B cell (primary cell): ENCODE data around the gene A2ML1. TPM values are rescaled to one million over a fixed set of nuclear protein-coding genes. Genes with fewer than 3 reads are reported as not detected.

Experiments used
- ATAC-seq: fragments of 200-7000 bp; cut with Tn5 transposase; one replicate; pipeline ENCODE4 v1.10.0; 2021; ENCODE audit warnings: low read depth, mild to moderate bottlenecking, moderate number of reproducible peaks, moderate library complexity
- CTCF ChIA-PET: fragments of 350-600 bp; sonication (Branson Sonifier 250); formaldehyde crosslinking; loops from one replicate; lab custom pipeline; 2021; ENCODE audit warnings: antibody characterized with exemption, inconsistent platforms; lab: Charles Lee
- POLR2A ChIA-PET: fragments of 350-600 bp; sonication (Branson Sonifier 250); formaldehyde crosslinking; loops from one replicate; lab custom pipeline; 2021; ENCODE audit warnings: antibody characterized with exemption; lab: Charles Lee
- DNase-seq: peaks from one replicate; pipeline ENCODE4 v3.0.0; 2013
- H2AFZ ChIP-seq: 2 replicates; pipeline ENCODE4 v1.6.1; 2012; ENCODE audit warnings: mild to moderate bottlenecking, low read depth, low read length; ENCODE audit not compliant: insufficient read depth, poor library complexity, severe bottlenecking
- H3K27ac ChIP-seq, 2 donors: 1 replicate in 1 of 2; 2 replicates in 1 of 2; pipeline ENCODE4 v1.5.1; 2012 to 2013; ENCODE audit warnings: low read length in 2 of 2, mild to moderate bottlenecking in 2 of 2, moderate library complexity in 1 of 2
- H3K27me3 ChIP-seq, 4 experiments: fragments of 200-600 bp in 1 of 4; sonication (generic) in 1 of 4; replicated peaks in 1 of 4; 1 replicate in 2 of 4; 2 replicates in 2 of 4; pipeline versions ENCODE4 v1.6.1 to v1.7.0; 2013 to 2016; ENCODE audit warnings: low read length in 3 of 4, mild to moderate bottlenecking in 2 of 4, mixed read lengths in 1 of 4, moderate library complexity in 1 of 4; ENCODE audit not compliant: insufficient read depth in 4 of 4, control insufficient read depth in 3 of 4; ENCODE audit errors: control extremely low read depth in 1 of 4
- H3K36me3 ChIP-seq, 2 experiments: replicated peaks in 1 of 2; 1 replicate in 1 of 2; 2 replicates in 1 of 2; pipeline versions ENCODE4 v1.6.1 to v1.7.1; 2013; ENCODE audit warnings: low read length in 1 of 2; ENCODE audit not compliant: insufficient read depth in 2 of 2, control insufficient read depth in 1 of 2; ENCODE audit errors: control extremely low read depth in 1 of 2, extremely low read depth in 1 of 2
- H3K4me1 ChIP-seq, 2 donors: fragments of 200-600 bp in 1 of 2; sonication (generic) in 1 of 2; 1 replicate in 1 of 2; 2 replicates in 1 of 2; pipeline versions ENCODE4 v1.5.1 to v1.6.1; 2013 to 2017; ENCODE audit warnings: low read length in 2 of 2; ENCODE audit not compliant: control insufficient read depth in 2 of 2, insufficient read depth in 2 of 2
- H3K4me2 ChIP-seq: replicated peaks from 2 replicates; pipeline ENCODE3; 2012; ENCODE audit warnings: mild to moderate bottlenecking, low read depth, low read length; ENCODE audit not compliant: poor library complexity, severe bottlenecking
- H3K4me3 ChIP-seq, 5 experiments: fragments of 200-600 bp in 1 of 5; sonication (generic) in 1 of 5; 1 replicate in 3 of 5; 2 replicates in 2 of 5; pipeline versions ENCODE4 v1.5.1 to v1.7.0; 2011 to 2016; ENCODE audit warnings: low read length in 4 of 5, mild to moderate bottlenecking in 4 of 5, low read depth in 2 of 5, control low read depth in 1 of 5, moderate library complexity in 1 of 5; ENCODE audit not compliant: insufficient read depth in 1 of 5; ENCODE audit errors: control extremely low read depth in 1 of 5, extremely low read depth in 1 of 5
- H3K79me2 ChIP-seq: fragments of 200-600 bp; sonication (generic); one replicate; pipeline ENCODE4 v1.6.0; 2016; ENCODE audit warnings: low read length; ENCODE audit not compliant: control insufficient read depth, insufficient read depth
- H3K9ac ChIP-seq: fragments of 200-600 bp; sonication (generic); 2 replicates; pipeline ENCODE4 v1.6.1; 2017; ENCODE audit warnings: mild to moderate bottlenecking, low read length, moderate library complexity
- H3K9me3 ChIP-seq, 3 donors: one replicate each; pipeline versions ENCODE4 v1.6.1 to v1.7.1; 2013; ENCODE audit warnings: low read length in 2 of 3; ENCODE audit not compliant: control insufficient read depth in 2 of 3, insufficient read depth in 1 of 3; ENCODE audit errors: control extremely low read depth in 1 of 3
- H4K20me1 ChIP-seq: 2 replicates; pipeline ENCODE4 v1.6.0; 2012; ENCODE audit warnings: mild to moderate bottlenecking, low read length; ENCODE audit not compliant: insufficient read depth, control insufficient read depth, poor library complexity, severe bottlenecking
- H3K27ac Mint-ChIP-seq: one replicate; pipeline ENCODE4 v1.8.0; 2021; ENCODE audit warnings: mixed read lengths
- H3K27me3 Mint-ChIP-seq: one replicate; pipeline ENCODE4 v1.8.0; 2021; ENCODE audit warnings: mixed read lengths
- H3K4me1 Mint-ChIP-seq: one replicate; pipeline ENCODE4 v1.8.0; 2021; ENCODE audit warnings: mixed read lengths
- H3K4me3 Mint-ChIP-seq: one replicate; pipeline ENCODE4 v1.8.0; 2021; ENCODE audit warnings: mixed read lengths
- H3K9me3 Mint-ChIP-seq: one replicate; pipeline ENCODE4 v1.8.0; 2022; ENCODE audit warnings: mixed read lengths; ENCODE audit not compliant: insufficient read depth
- EZH2 ChIP-seq: IDR thresholded peaks from 2 replicates; pipeline ENCODE4 v1.6.1; 2012; ENCODE audit warnings: borderline replicate concordance, low read depth, mild to moderate bottlenecking, moderate library complexity, low read length; ENCODE audit not compliant: insufficient read depth, poor library complexity, severe bottlenecking
- WGBS: methylation state at CpG from one replicate; pipeline ENCODE4 v1.1.5; 2013; ENCODE audit warnings: missing lambda C conversion rate; ENCODE audit not compliant: insufficient coverage; 5-methylcytosine and 5-hydroxymethylcytosine counted together
- intact Hi-C: fragments of 100-400 bp; cut with micrococcal nuclease; formaldehyde crosslinking; loops from one replicate; pipeline ENCODE4 v1.10.0; 2022
- polyA plus RNA-seq: library from polyadenylated mRNA; depleted of rRNA; stranded (reverse); fragments of >200 nt; gene quantifications from 2 replicates; pipeline ENCODE4 v1.2.3, GENCODE V29; 2012
- total RNA-seq, 2 donors: library from RNA; stranded (reverse); fragments of 120-200 nt in 1 of 2; gene quantifications; 1 replicate in 1 of 2; 2 replicates in 1 of 2; pipeline versions ENCODE4 v1.2.3 to v1.2.4, GENCODE V29; 2013 to 2022
- TF ChIP-seq, protein P1 (sequence below): fragments of 200-600 bp; IDR thresholded peaks from one replicate; pipeline ENCODE4 v1.8.0; 2022; ENCODE audit warnings: antibody characterized with exemption, mild to moderate bottlenecking

The A2ML1 gene
- total and polyA plus RNA-seq, 2 donors (not counting 1 experiment from before 2014, with no cell fraction given), result not detected

DNA sequence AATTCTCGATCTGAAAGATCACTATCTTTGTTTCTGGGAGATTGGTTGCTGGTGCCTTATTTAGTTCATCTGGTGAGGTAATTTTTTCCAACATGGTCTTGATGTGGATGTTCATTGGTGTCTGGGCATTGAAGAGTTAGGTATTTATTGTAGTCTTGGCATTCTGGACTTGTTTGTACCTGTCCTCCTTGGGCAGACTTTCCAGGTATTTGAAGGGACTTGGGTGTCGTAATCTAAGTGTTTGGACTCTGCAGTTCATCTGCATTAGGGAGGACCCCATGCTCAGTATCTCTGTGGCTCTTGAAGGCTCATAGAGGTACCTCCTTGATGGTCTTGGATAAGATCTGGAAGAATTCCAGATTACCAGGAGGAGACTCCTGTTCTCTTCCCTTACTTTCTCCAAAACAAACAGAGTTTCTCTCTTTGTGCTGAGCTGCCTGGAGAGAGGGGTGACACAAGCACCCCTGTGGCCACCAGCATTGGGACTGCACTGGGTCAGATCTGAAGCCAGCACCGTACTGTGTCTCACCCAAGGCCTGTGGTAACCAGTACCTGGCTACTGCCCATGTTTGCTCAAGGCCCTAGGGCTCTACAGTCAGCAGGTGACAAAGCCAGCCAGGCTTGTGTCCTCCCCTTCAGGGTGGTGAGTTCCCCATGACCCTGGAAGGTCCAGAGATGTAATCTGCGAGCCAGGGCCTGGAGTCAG lies 5.3 kb downstream of the A2ML1 start:
- H2AFZ ChIP-seq, result no peak overlapping the region
- intact Hi-C loops, result no loop called here
- CTCF ChIA-PET, result no interaction called here

More for the DNA sequence above, 5.3 kb downstream of the A2ML1 start:
- H3K27ac ChIP-seq, result no peak overlapping the region
- no peaks in the 10 kb centered on the region for H4K20me1 ChIP-seq
- no peak overlapping the region for H3K4me3 ChIP-seq
- H3K27me3 Mint-ChIP-seq, result peaks cover 17% of the 10 kb centered on the region
- no peak overlapping the region for H3K9ac ChIP-seq
- ATAC-seq, result no peak
- H3K4me3 Mint-ChIP-seq, result no peak overlapping the region
- no peaks in the 10 kb centered on the region for H3K36me3 ChIP-seq
- H3K9me3 ChIP-seq, result peaks cover 0 to 5% (median 2%) of the 10 kb centered on the region in 3 donors
- peaks cover 5% of the 10 kb centered on the region for H3K9me3 Mint-ChIP-seq
- H3K4me1 Mint-ChIP-seq, result no peaks in the 10 kb centered on the region
- no peaks in the 10 kb centered on the region for H3K79me2 ChIP-seq
- TF ChIP-seq EZH2, result no peak
- TF ChIP-seq, protein P1, sequence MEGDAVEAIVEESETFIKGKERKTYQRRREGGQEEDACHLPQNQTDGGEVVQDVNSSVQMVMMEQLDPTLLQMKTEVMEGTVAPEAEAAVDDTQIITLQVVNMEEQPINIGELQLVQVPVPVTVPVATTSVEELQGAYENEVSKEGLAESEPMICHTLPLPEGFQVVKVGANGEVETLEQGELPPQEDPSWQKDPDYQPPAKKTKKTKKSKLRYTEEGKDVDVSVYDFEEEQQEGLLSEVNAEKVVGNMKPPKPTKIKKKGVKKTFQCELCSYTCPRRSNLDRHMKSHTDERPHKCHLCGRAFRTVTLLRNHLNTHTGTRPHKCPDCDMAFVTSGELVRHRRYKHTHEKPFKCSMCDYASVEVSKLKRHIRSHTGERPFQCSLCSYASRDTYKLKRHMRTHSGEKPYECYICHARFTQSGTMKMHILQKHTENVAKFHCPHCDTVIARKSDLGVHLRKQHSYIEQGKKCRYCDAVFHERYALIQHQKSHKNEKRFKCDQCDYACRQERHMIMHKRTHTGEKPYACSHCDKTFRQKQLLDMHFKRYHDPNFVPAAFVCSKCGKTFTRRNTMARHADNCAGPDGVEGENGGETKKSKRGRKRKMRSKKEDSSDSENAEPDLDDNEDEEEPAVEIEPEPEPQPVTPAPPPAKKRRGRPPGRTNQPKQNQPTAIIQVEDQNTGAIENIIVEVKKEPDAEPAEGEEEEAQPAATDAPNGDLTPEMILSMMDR, result no peak
- no peak for DNase-seq
- no peak overlapping the region for H3K27ac Mint-ChIP-seq
- POLR2A ChIA-PET, result no interaction called here
- H3K4me2 ChIP-seq, result no peak overlapping the region
- 86% methylated on average over 4 of the region's 4 CpGs for WGBS
- H3K27me3 ChIP-seq, result no peaks in the 10 kb centered on the region
- no peaks in the 10 kb centered on the region for H3K4me1 ChIP-seq
